Peyer's patch (tissue), 4 donors: ENCODE data around the gene SNRPA1. TPM values are rescaled to one million over a fixed set of nuclear protein-coding genes. Genes with fewer than 3 reads are reported as not detected.
"Not testable (repeated sequence)": the region's sequence is repeated elsewhere in the genome, so short reads cannot be mapped to it uniquely, and the experiment has no call there.

Experiments used
- DNase-seq, 3 donors: peaks; one replicate each; pipeline ENCODE4 v3.0.0-alpha.2; 2017 to 2019
- H3K27ac ChIP-seq, 4 donors: fragments of 200-600 bp; sonication (generic); one replicate each; pipeline ENCODE4 v1.5.1; 2016 to 2019
- H3K27me3 ChIP-seq, 2 donors: fragments of 200-600 bp; sonication (generic); one replicate each; pipeline ENCODE4 v1.5.1; 2019
- H3K36me3 ChIP-seq, 3 donors: fragments of 200-600 bp; sonication (generic); one replicate each; pipeline ENCODE4 v1.5.1; 2016 to 2019
- H3K4me1 ChIP-seq, 4 donors: fragments of 200-600 bp; sonication (generic); one replicate each; pipeline ENCODE4 v1.5.1; 2016 to 2019
- H3K4me3 ChIP-seq, 4 donors: fragments of 200-600 bp; sonication (generic); 1 replicate in 3 of 4; 2 replicates in 1 of 4; pipeline ENCODE4 v1.5.1; 2016 to 2019; ENCODE audit warnings: mild to moderate bottlenecking in 1 of 4
- H3K9me3 ChIP-seq, 4 donors: fragments of 200-600 bp; sonication (generic); one replicate each; pipeline ENCODE4 v1.5.1; 2016 to 2019; ENCODE audit warnings: mild to moderate bottlenecking in 1 of 4
- CTCF ChIP-seq, 6 experiments: fragments of 450-650 bp in 4 of 6; fragments of 200-600 bp in 2 of 6; sonication (generic) in 1 of 6; IDR thresholded peaks; one replicate each; pipeline ENCODE4 v1.5.1; 2017 to 2019; ENCODE audit warnings: antibody characterized with exemption in 6 of 6, mild to moderate bottlenecking in 3 of 6, moderate library complexity in 1 of 6
- POLR2A ChIP-seq, 2 donors: fragments of 450-650 bp; IDR thresholded peaks; one replicate each; pipeline ENCODE4 v1.5.1; 2017; ENCODE audit warnings: antibody characterized with exemption in 2 of 2, mild to moderate bottlenecking in 2 of 2, moderate library complexity in 2 of 2
- total RNA-seq, 4 donors: library from RNA; depleted of rRNA; stranded (reverse); fragments of >200 nt; gene quantifications; one replicate each; pipeline ENCODE4 v1.1.0, GENCODE V29; 2016

Gene SNRPA1
- 10 to 100 TPM; 36.4 to 80.0 (median 50.4) TPM for total RNA-seq

GRCh38 chr15:101294731-101295606 is at the start of gene SNRPA1:
Gene SNRPA1 (minus strand): TSS chr15:101295248. CDS start chr15:101295178, 70 bp downstream.
- Histone ChIP-seq H3K27ac (peak within 1 kb of the TSS; percentile 89 to 98 (median 94)), H3K4me3 (peak within 1 kb of the TSS; percentile 70 to 97 (median 82)), H3K9me3 (no peaks in the 10 kb centered on the region), H3K27me3 (no peaks in the 10 kb centered on the region), H3K36me3 (peaks cover 0 to 12% (median 0%) of the 10 kb centered on the region in 3 donors), H3K4me1 (peaks cover 3 to 32% (median 6%) of the 10 kb centered on the region in 4 donors)
- DNase-seq: peak; percentile 96 to 99 (median 99)
- TF ChIP-seq CTCF (IDR thresholded peaks at IDR 0.05) (no peak), POLR2A (IDR thresholded peaks at IDR 0.05) (peak; percentile 66 to 79)

GRCh38 chr15:101342056-101342455 is 47.0 kb upstream of the SNRPA1 start:
- Histone ChIP-seq H3K4me1 (no peaks in the 10 kb centered on the region), H3K9me3 (no peaks in the 10 kb centered on the region), H3K36me3 (no peaks in the 10 kb centered on the region), H3K4me3 (no peak overlapping the region), H3K27me3 (no peaks in the 10 kb centered on the region), H3K27ac (no peak overlapping the region)
- DNase-seq: no peak
- TF ChIP-seq CTCF (IDR thresholded peaks at IDR 0.05): no peak
- TF ChIP-seq POLR2A (IDR thresholded peaks at IDR 0.05): no peak

- no peak for DNase-seq
- no peaks in the 10 kb centered on the region for H3K4me1 ChIP-seq
- no peaks in the 10 kb centered on the region for H3K36me3 ChIP-seq
- H3K27ac ChIP-seq: no peak overlapping the region
- H3K4me3 ChIP-seq: no peak overlapping the region
- peaks cover 0 to 4% (median 2%) of the 10 kb centered on the region in 4 donors for H3K9me3 ChIP-seq
- H3K27me3 ChIP-seq: no peaks in the 10 kb centered on the region
- no peak for TF ChIP-seq CTCF (IDR thresholded peaks at IDR 0.05)
- no peak for TF ChIP-seq POLR2A (IDR thresholded peaks at IDR 0.05)
Measured at GRCh38 chr15:101338502-101339057, 43.5 kb upstream of the SNRPA1 start.

GRCh38 chr15:101337976-101338375 is 42.9 kb upstream of the SNRPA1 start:
- H3K27ac ChIP-seq: no peak overlapping the region
- no peak for DNase-seq
- peaks cover 0 to 8% (median 2%) of the 10 kb centered on the region in 4 donors for H3K9me3 ChIP-seq
- no peaks in the 10 kb centered on the region for H3K27me3 ChIP-seq
- TF ChIP-seq CTCF (IDR thresholded peaks at IDR 0.05) (no peak), POLR2A (IDR thresholded peaks at IDR 0.05) (no peak)
- H3K4me3 ChIP-seq: no peak overlapping the region
- H3K36me3 ChIP-seq: no peaks in the 10 kb centered on the region
- H3K4me1 ChIP-seq: no peaks in the 10 kb centered on the region

- H3K4me3 ChIP-seq, H3K36me3 ChIP-seq, H3K9me3 ChIP-seq, H3K27me3 ChIP-seq, H3K4me1 ChIP-seq: not testable (repeated sequence)
- peak in 1 of 3 donors; percentile 47 for DNase-seq
- H3K27ac ChIP-seq: peak overlapping the region in 2 of 4 donors; percentile 35 to 42
Measured at GRCh38 chr15:101333907-101334789, 39.1 kb upstream of the SNRPA1 start.
